ENCODE measurements around the gene ZNF598.

ZNF598 gene

GRCh38 chr16:2009791-2010510 lies at the start of gene ZNF598:
ZNF598 (minus strand) TSS chr16:2009821.
- no peak for DNase-seq (ENCODE audit: low read depth, low spot score)

GRCh38 chr16:2058872-2059271 lies 49.3 kb upstream of the ZNF598 start:
- DNase-seq (ENCODE audit: low read depth, low spot score) = no peak
- H3K27ac ChIP-seq = no peak overlapping the region

More at GRCh38 chr16:2009791-2010510, at the start of gene ZNF598:
- H3K27ac ChIP-seq = peak within 1 kb of the TSS; percentile 95

GRCh38 chr16:2058420-2058819 lies 48.8 kb upstream of the ZNF598 start:
- no peak overlapping the region for H3K27ac ChIP-seq
- DNase-seq (ENCODE audit: low read depth, low spot score) = no peak

GRCh38 chr16:2057438-2057837 lies 47.8 kb upstream of the ZNF598 start:
- no peak overlapping the region for H3K27ac ChIP-seq
- DNase-seq (ENCODE audit: low read depth, low spot score) = no peak

- no peak for DNase-seq (ENCODE audit: low read depth, low spot score)
Measured at GRCh38 chr16:2056681-2057407, 47.2 kb upstream of the ZNF598 start.

DNA sequence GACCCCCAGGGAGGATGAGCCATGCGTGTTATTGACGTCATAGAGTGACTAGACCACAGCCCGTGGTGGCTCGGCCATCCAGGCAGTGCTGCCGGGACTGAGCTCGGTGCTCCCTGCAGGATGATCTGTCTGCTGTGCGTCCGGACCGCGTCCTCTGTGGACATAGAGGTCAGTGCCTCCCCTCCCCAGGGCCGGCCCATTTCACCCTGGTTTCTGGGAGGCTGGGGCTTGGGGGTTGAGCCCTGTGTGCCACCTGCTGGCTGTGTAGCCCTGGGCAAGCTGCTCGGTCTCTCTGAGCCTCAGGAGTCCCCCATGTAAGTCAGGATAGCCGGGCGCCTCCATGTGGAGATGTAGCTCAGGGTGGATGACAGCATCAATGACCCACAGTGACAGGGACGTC lies 46.5 kb upstream of the ZNF598 start:
- DNase-seq (ENCODE audit: low read depth, low spot score) = no peak
- H3K27ac ChIP-seq = no peak overlapping the region

More at GRCh38 chr16:2056681-2057407, 47.2 kb upstream of the ZNF598 start:
- no peak overlapping the region for H3K27ac ChIP-seq

DNA sequence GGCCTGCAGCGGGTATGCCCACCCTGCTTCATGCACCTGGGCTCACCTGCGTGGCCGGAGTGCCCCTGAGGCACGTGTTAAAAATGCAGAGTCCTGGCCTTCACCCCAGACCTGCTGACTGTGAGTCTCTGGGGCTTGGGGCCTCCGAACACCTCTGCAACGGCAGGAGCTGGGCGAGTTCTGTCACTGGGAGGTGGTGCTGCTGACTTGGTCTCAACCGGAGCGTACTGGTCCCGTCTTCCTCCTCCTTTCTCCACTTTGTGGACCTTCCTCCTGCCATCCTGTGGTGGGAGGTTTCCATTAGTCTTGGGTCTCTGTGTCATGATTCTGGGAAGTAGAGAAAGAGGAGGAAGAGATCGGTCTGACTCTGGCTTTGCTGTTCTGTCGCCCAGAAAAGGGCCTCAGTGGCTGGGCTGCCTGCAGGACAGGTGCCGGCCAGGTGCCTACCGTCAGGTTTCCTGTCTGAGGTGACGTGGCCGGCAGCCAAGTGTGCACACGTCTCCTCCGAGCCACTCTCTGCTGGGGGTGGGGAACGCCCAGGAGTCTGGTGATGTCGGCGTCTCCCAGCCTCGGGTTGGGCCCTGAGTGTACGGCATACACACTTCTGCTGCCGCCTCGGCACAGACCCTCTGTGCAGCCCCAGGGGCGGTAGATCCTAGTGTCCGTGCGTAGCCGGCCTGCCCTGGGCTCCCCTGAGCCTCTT lies 45.1 kb upstream of the ZNF598 start:
- DNase-seq (ENCODE audit: low read depth, low spot score) = no peak
- H3K27ac ChIP-seq = no peak overlapping the region

- no peak overlapping the region for H3K27ac ChIP-seq
- no peak for DNase-seq (ENCODE audit: low read depth, low spot score)
Measured at GRCh38 chr16:2053897-2054296, 44.3 kb upstream of the ZNF598 start.

GRCh38 chr16:2053211-2053610 lies 43.6 kb upstream of the ZNF598 start:
- H3K27ac ChIP-seq = no peak overlapping the region
- no peak for DNase-seq (ENCODE audit: low read depth, low spot score)

DNA sequence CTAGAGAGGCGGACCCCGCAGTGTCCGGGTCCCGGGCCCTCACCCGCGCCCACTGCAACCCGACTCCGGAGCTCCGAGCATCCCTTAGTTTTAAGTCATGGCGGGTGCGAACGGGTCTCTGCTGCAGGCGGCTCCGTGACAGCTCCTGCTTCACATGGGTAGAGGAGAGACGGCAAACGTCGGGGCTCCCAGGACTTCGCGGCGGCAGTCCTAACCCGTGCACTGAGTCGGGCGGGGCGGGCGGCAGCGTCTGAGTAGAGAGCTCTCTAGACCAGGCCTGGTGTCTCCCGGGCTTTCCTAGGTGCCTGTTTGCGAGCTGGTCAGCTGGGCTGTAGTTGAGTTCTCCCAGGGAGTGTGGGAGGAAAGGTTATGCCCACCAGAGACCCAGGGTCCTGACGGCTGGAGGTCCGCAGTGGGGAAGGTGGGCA lies 38.5 kb upstream of the ZNF598 start:
- DNase-seq (ENCODE audit: low read depth, low spot score) = no peak
- H3K27ac ChIP-seq = no peak overlapping the region

GRCh38 chr16:2047330-2048115 lies 37.9 kb upstream of the ZNF598 start, which contains the start of the genes NTHL1 and TSC2:
NTHL1 (minus strand) TSS chr16:2047834; CDS start chr16:2047823, 11 bp downstream.
TSC2 (plus strand) TSS chr16:2047985; CDS start chr16:2048616, 631 bp downstream.
- no peak within 1 kb of the TSS for H3K27ac ChIP-seq
- DNase-seq (ENCODE audit: low read depth, low spot score) = peak; percentile 75

- DNase-seq (ENCODE audit: low read depth, low spot score) = no peak
- no peak overlapping the region for H3K27ac ChIP-seq
Measured at GRCh38 chr16:2046893-2047329, 37.3 kb upstream of the ZNF598 start.

- DNase-seq (ENCODE audit: low read depth, low spot score) = no peak
- H3K27ac ChIP-seq = no peak overlapping the region
Measured at GRCh38 chr16:2045965-2046892, 36.6 kb upstream of the ZNF598 start.

GRCh38 chr16:2044541-2044940 lies 34.9 kb upstream of the ZNF598 start:
- H3K27ac ChIP-seq = no peak overlapping the region
- DNase-seq (ENCODE audit: low read depth, low spot score) = no peak

GRCh38 chr16:2043667-2044451 lies 34.2 kb upstream of the ZNF598 start:
- no peak overlapping the region for H3K27ac ChIP-seq
- no peak for DNase-seq (ENCODE audit: low read depth, low spot score)

DNA sequence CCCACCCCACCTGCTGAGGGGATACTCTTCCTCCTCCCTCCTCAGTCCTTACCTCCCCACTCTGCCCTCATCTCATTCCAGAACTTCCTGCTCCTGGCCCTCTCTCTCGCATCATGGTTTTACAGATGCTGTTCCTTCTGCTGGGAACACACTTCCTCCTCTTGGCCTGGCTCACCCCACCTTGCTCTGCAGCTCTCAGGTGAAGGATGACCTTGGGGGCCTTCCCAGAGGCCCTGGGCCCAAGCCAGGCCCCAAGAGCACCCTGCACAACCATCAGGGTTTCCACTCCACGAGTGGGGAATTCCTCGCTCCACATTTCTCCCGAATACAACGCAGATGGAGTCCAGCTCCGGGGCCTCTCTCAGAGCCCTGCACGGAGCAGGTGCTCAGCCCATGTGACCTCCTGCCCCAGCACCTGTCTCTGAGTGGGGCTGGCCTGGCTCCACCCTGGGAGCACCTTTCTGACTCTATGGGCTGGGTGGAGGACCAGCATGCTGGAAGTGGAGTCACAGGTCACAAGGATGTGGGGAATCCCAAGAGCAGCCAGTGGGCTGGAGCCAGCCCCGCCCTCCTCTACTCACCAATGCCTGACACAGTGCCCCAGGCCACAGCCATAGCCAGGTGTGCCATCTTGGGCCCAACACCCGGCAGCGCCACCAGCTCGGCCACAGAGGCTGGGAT lies 33.5 kb upstream of the ZNF598 start:
- DNase-seq (ENCODE audit: low read depth, low spot score) = no peak
- H3K27ac ChIP-seq = no peak overlapping the region

DNA sequence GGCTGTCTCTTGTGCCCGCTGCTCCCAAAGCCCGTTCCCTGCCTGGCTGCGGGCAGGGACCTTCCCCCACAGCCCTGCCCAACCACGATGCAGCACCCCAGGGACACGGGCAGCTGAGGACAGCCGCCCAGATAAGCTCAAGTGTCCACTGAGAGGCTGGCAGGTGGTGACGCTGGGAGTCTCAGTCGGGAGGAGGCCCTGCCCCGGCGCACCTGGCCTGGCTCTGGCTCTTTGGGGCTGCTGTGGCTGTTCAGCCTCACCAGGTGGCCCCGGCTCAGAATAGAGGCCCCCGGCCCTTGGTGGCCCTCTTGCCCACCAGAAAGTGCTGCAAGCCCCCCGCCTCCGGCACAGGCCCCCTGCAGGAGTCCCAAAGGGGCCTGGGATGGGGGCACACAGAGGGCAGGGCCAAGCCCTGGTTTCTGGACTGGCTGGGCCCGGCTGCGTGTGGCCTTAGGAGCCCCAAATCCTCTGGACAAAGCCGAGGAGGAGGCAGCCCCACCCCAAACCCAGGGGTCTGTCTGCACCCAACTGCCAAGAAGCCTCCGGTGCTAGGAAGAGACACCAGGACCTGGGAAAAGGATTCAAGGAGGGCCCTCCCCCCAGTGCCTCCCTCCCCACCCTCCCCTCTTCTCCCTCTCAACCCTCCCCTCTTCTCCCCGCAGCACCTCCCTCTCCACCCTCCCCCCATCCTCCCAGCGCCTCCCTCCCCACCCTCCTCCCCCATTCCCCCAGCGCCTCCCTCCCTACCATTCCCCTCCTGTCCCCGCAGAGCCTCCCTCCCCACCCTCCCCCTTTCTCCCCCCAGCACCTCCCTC lies 32.8 kb upstream of the ZNF598 start:
- peak overlapping the region; percentile 75 for H3K27ac ChIP-seq
- DNase-seq (ENCODE audit: low read depth, low spot score) = no peak

All from epithelial cell of prostate (primary cell).